Measurements from ENCODE around the gene ELF5. TPM values are rescaled to one million over a fixed set of nuclear protein-coding genes. Genes with fewer than 3 reads are reported as not detected.

Gene ELF5
- total RNA-seq, 1 donor: not detected

GRCh38 chr11:34512840-34513681, 533 bp downstream of the ELF5 start:
- H3K9me3 ChIP-seq (ENCODE audit: low read depth, low read length): no peaks in the 10 kb centered on the region
- no peak overlapping the region for H3K4me2 ChIP-seq (ENCODE audit: insufficient read depth, low read length)
- DNase-seq (ENCODE audit: insufficient read length, low spot score, missing footprints): peak; percentile 84
- H3K27ac ChIP-seq (ENCODE audit: low read depth, low read length): no peak overlapping the region
- H3K4me3 ChIP-seq (ENCODE audit: insufficient read depth, low read length): no peak overlapping the region
- H3K79me2 ChIP-seq (ENCODE audit: insufficient read depth, low read length): no peaks in the 10 kb centered on the region
- H3K36me3 ChIP-seq (ENCODE audit: insufficient read depth, low read length): no peaks in the 10 kb centered on the region
- H2AFZ ChIP-seq (ENCODE audit: low read length): no peak overlapping the region
- H3K4me1 ChIP-seq (ENCODE audit: insufficient read depth, low read length): no peaks in the 10 kb centered on the region
- peaks cover 11% of the 10 kb centered on the region for H3K27me3 ChIP-seq (ENCODE audit: insufficient read depth, low read length)
- TF ChIP-seq CTCF (IDR thresholded peaks at IDR 0.05; ENCODE audit: extremely low read depth, low read depth, low read length): peak; percentile 83
- peaks cover 2% of the 10 kb centered on the region for H4K20me1 ChIP-seq (ENCODE audit: insufficient read depth, low read length)

GRCh38 chr11:34510673-34511072, 2.9 kb downstream of the ELF5 start:
- no peak overlapping the region for H3K4me3 ChIP-seq (ENCODE audit: insufficient read depth, low read length)
- no peak overlapping the region for H3K27ac ChIP-seq (ENCODE audit: low read depth, low read length)
- H2AFZ ChIP-seq (ENCODE audit: low read length): no peak overlapping the region
- no peaks in the 10 kb centered on the region for H3K9me3 ChIP-seq (ENCODE audit: low read depth, low read length)
- no peaks in the 10 kb centered on the region for H3K27me3 ChIP-seq (ENCODE audit: insufficient read depth, low read length)
- H4K20me1 ChIP-seq (ENCODE audit: insufficient read depth, low read length): peaks cover 2% of the 10 kb centered on the region
- no peaks in the 10 kb centered on the region for H3K36me3 ChIP-seq (ENCODE audit: insufficient read depth, low read length)
- no peak for DNase-seq (ENCODE audit: insufficient read length, low spot score, missing footprints)
- H3K79me2 ChIP-seq (ENCODE audit: insufficient read depth, low read length): no peaks in the 10 kb centered on the region
- H3K4me1 ChIP-seq (ENCODE audit: insufficient read depth, low read length): no peaks in the 10 kb centered on the region
- TF ChIP-seq CTCF (IDR thresholded peaks at IDR 0.05; ENCODE audit: extremely low read depth, low read depth, low read length): no peak
- H3K4me2 ChIP-seq (ENCODE audit: insufficient read depth, low read length): no peak overlapping the region

- H3K36me3 ChIP-seq (ENCODE audit: insufficient read depth, low read length): no peaks in the 10 kb centered on the region
- no peak overlapping the region for H3K27ac ChIP-seq (ENCODE audit: low read depth, low read length)
- H3K9me3 ChIP-seq (ENCODE audit: low read depth, low read length): no peaks in the 10 kb centered on the region
- DNase-seq (ENCODE audit: insufficient read length, low spot score, missing footprints): no peak
- H3K4me3 ChIP-seq (ENCODE audit: insufficient read depth, low read length): no peak overlapping the region
- no peaks in the 10 kb centered on the region for H3K27me3 ChIP-seq (ENCODE audit: insufficient read depth, low read length)
- no peaks in the 10 kb centered on the region for H3K4me1 ChIP-seq (ENCODE audit: insufficient read depth, low read length)
- H3K4me2 ChIP-seq (ENCODE audit: insufficient read depth, low read length): no peak overlapping the region
- no peak overlapping the region for H2AFZ ChIP-seq (ENCODE audit: low read length)
- TF ChIP-seq CTCF (IDR thresholded peaks at IDR 0.05; ENCODE audit: extremely low read depth, low read depth, low read length): no peak
- H4K20me1 ChIP-seq (ENCODE audit: insufficient read depth, low read length): peaks cover 2% of the 10 kb centered on the region
- H3K79me2 ChIP-seq (ENCODE audit: insufficient read depth, low read length): no peaks in the 10 kb centered on the region
Measured at GRCh38 chr11:34510218-34510617, 3.4 kb downstream of the ELF5 start.

GRCh38 chr11:34509336-34509876, 4.2 kb downstream of the ELF5 start:
- H3K36me3 ChIP-seq (ENCODE audit: insufficient read depth, low read length): no peaks in the 10 kb centered on the region
- H3K4me1 ChIP-seq (ENCODE audit: insufficient read depth, low read length): no peaks in the 10 kb centered on the region
- no peak for TF ChIP-seq CTCF (IDR thresholded peaks at IDR 0.05; ENCODE audit: extremely low read depth, low read depth, low read length)
- H3K27me3 ChIP-seq (ENCODE audit: insufficient read depth, low read length): no peaks in the 10 kb centered on the region
- no peak overlapping the region for H3K4me3 ChIP-seq (ENCODE audit: insufficient read depth, low read length)
- no peak for DNase-seq (ENCODE audit: insufficient read length, low spot score, missing footprints)
- no peaks in the 10 kb centered on the region for H3K9me3 ChIP-seq (ENCODE audit: low read depth, low read length)
- H3K4me2 ChIP-seq (ENCODE audit: insufficient read depth, low read length): no peak overlapping the region
- H4K20me1 ChIP-seq (ENCODE audit: insufficient read depth, low read length): peaks cover 2% of the 10 kb centered on the region
- H3K27ac ChIP-seq (ENCODE audit: low read depth, low read length): no peak overlapping the region
- no peak overlapping the region for H2AFZ ChIP-seq (ENCODE audit: low read length)
- no peaks in the 10 kb centered on the region for H3K79me2 ChIP-seq (ENCODE audit: insufficient read depth, low read length)
